GM23338 (cell line): Measurements from ENCODE around the gene POP7. TPM values are rescaled to one million over a fixed set of nuclear protein-coding genes. Genes with fewer than 3 reads are reported as not detected.
A peak's percentile ranks its signal among the peaks of the same experiment; 100 is the strongest.

Experiments used
- ATAC-seq: fragments of 200-7000 bp; cut with Tn5 transposase; 3 replicates; pipeline ENCODE4 v1.9.1; 2020
- DNase-seq: peaks from one replicate; pipeline ENCODE4 v3.0.0-alpha.2; 2015; ENCODE audit warnings: low spot score
- H2AFZ ChIP-seq: fragments of 200-600 bp; sonication (generic); 2 replicates; pipeline ENCODE4 v1.8.0; 2016; ENCODE audit warnings: antibody characterized with exemption, mild to moderate bottlenecking, moderate library complexity
- H3F3A ChIP-seq: fragments of 200-600 bp; sonication (generic); replicated peaks from 2 replicates; pipeline ENCODE4 v1.8.0; 2017; ENCODE audit warnings: antibody characterized with exemption, mixed run types, low read depth
- H3K27ac ChIP-seq: fragments of 200-600 bp; sonication (generic); 2 replicates; pipeline ENCODE4 v1.6.1; 2016; ENCODE audit warnings: low read depth
- H3K27me3 ChIP-seq: fragments of 200-600 bp; sonication (generic); 2 replicates; pipeline ENCODE4 v1.8.0; 2016; ENCODE audit warnings: mild to moderate bottlenecking, mixed run types, moderate library complexity; ENCODE audit not compliant: insufficient read depth
- H3K36me3 ChIP-seq: fragments of 200-600 bp; sonication (generic); 2 replicates; pipeline ENCODE4 v1.8.0; 2016; ENCODE audit warnings: mild to moderate bottlenecking; ENCODE audit not compliant: insufficient read depth
- H3K4me1 ChIP-seq: fragments of 200-600 bp; sonication (generic); 2 replicates; pipeline ENCODE4 v1.8.0; 2016; ENCODE audit warnings: mild to moderate bottlenecking, moderate library complexity; ENCODE audit not compliant: insufficient read depth
- H3K4me2 ChIP-seq: fragments of 200-600 bp; sonication (generic); 2 replicates; pipeline ENCODE4 v1.7.1; 2017; ENCODE audit warnings: mixed run types
- H3K4me3 ChIP-seq: fragments of 200-600 bp; sonication (generic); 2 replicates; pipeline ENCODE4 v1.6.1; 2016; ENCODE audit warnings: mixed run types
- H3K79me2 ChIP-seq: fragments of 200-600 bp; sonication (generic); replicated peaks from 2 replicates; pipeline ENCODE4 v1.8.0; 2017; ENCODE audit warnings: mild to moderate bottlenecking; ENCODE audit not compliant: insufficient read depth
- H3K9me2 ChIP-seq: fragments of 200-600 bp; sonication (generic); 2 replicates; pipeline ENCODE4 v1.8.0; 2017; ENCODE audit not compliant: insufficient read depth
- H4K20me1 ChIP-seq: fragments of 200-600 bp; sonication (generic); replicated peaks from 2 replicates; pipeline ENCODE4 v1.8.0; 2017; ENCODE audit warnings: mild to moderate bottlenecking; ENCODE audit not compliant: insufficient read depth
- H3K27ac Mint-ChIP-seq: 2 replicates; pipeline ENCODE4 v1.8.0; 2020; ENCODE audit warnings: inconsistent platforms, mild to moderate bottlenecking, moderate library complexity, mixed read lengths
- H3K27me3 Mint-ChIP-seq: 3 replicates; pipeline ENCODE4 v1.8.0; 2022; ENCODE audit warnings: low read depth, mild to moderate bottlenecking, moderate library complexity, mixed read lengths, inconsistent platforms; ENCODE audit not compliant: insufficient read depth, poor library complexity
- H3K36me3 Mint-ChIP-seq: 3 replicates; pipeline ENCODE4 v1.8.0; 2021; ENCODE audit warnings: low read depth, mild to moderate bottlenecking, inconsistent platforms, moderate library complexity, mixed read lengths
- H3K4me1 Mint-ChIP-seq: 3 replicates; pipeline ENCODE4 v1.8.0; 2020; ENCODE audit warnings: mild to moderate bottlenecking, inconsistent platforms, mixed read lengths
- H3K4me3 Mint-ChIP-seq: 3 replicates; pipeline ENCODE4 v1.8.0; 2021; ENCODE audit warnings: moderate library complexity, mild to moderate bottlenecking, inconsistent platforms, mixed read lengths
- H3K9me3 Mint-ChIP-seq: 3 replicates; pipeline ENCODE4 v1.8.0; 2020; ENCODE audit warnings: moderate library complexity, mild to moderate bottlenecking, inconsistent platforms, mixed read lengths
- CREB1 ChIP-seq: fragments of 250-450 bp; sonication (Bioruptor Pico); IDR thresholded peaks from 2 replicates; pipeline ENCODE4 v1.5.0; 2020; ENCODE audit warnings: low read depth, mild to moderate bottlenecking, moderate library complexity
- EZH2phosphoT487 ChIP-seq: fragments of 200-600 bp; sonication (generic); IDR thresholded peaks from one replicate; pipeline ENCODE4 v1.8.1; 2018; ENCODE audit warnings: antibody characterized with exemption; ENCODE audit not compliant: unreplicated experiment
- NANOG ChIP-seq: IDR thresholded peaks from 2 replicates; pipeline ENCODE4 v1.6.1; 2016; ENCODE audit warnings: antibody characterized with exemption, borderline replicate concordance
- POLR2AphosphoS5 ChIP-seq: IDR thresholded peaks from 2 replicates; pipeline ENCODE4 v1.6.1; 2016; ENCODE audit warnings: antibody characterized with exemption, low read depth
- STAT1 ChIP-seq: IDR thresholded peaks from one replicate; pipeline ENCODE4 v1.6.1; 2016; ENCODE audit warnings: antibody characterized with exemption; ENCODE audit not compliant: unreplicated experiment
- ZNF114 ChIP-seq: fragments of 250-450 bp; sonication (Bioruptor Pico); IDR thresholded peaks from 2 replicates; pipeline ENCODE4 v1.5.0; 2020; ENCODE audit warnings: mild to moderate bottlenecking, moderate library complexity
- ZNF462 ChIP-seq: fragments of 250-450 bp; sonication (Bioruptor Pico); IDR thresholded peaks from 2 replicates; pipeline ENCODE4 v1.5.0; 2020; ENCODE audit warnings: mild to moderate bottlenecking, moderate library complexity
- polyA plus RNA-seq: library from polyadenylated mRNA; unstranded; fragments of >200 nt; fragmentation: Nextera tagmentation; extraction: Ambion mirVana; gene quantifications from 2 replicates; pipeline ENCODE4 v1.2.1, GENCODE V29; 2016
- total RNA-seq: library from RNA; depleted of rRNA; stranded (reverse); fragments of >200 nt; shearing (Covaris generic); gene quantifications from 2 replicates; pipeline ENCODE4 v1.2.3, GENCODE V29; 2014

The POP7 gene
- total and polyA plus RNA-seq, 2 experiments from 2014 or later = 110 to 216 TPM

- Mint-ChIP-seq H3K4me3 (peak overlapping the region; percentile 79), H3K36me3 (peaks cover 34% of the 10 kb centered on the region), H3K27ac (peak overlapping the region; percentile 78), H3K4me1 (peaks cover 11% of the 10 kb centered on the region), H3K9me3 (no peaks in the 10 kb centered on the region), H3K27me3 (peaks cover 33% of the 10 kb centered on the region)
- Histone ChIP-seq H4K20me1 (no peaks in the 10 kb centered on the region; the same call in 1 of the 2 replicates), H3K27ac (no peak overlapping the region), H3K36me3 (no peaks in the 10 kb centered on the region), H3F3A (peaks cover 33% of the 10 kb centered on the region), H3K4me3 (peak overlapping the region; percentile 93), H3K4me1 (peaks cover 11% of the 10 kb centered on the region), H2AFZ (no peak overlapping the region), H3K79me2 (no peaks in the 10 kb centered on the region), H3K4me2 (peak overlapping the region; percentile 99), H3K9me2 (no peaks in the 10 kb centered on the region), H3K27me3 (peaks cover 13% of the 10 kb centered on the region)
- TF ChIP-seq POLR2AphosphoS5 (no peak), NANOG (no peak), ZNF462 (no peak), STAT1 (no peak), CREB1 (CRISPR knock-in tag) (no peak), EZH2phosphoT487 (no peak), ZNF114 (CRISPR knock-in tag) (no peak)
- no peak for ATAC-seq
- DNase-seq = no peak
Measured at GRCh38 chr7:100676501-100677306, 29.2 kb upstream of the POP7 start.
